Mesenchymal stem cell (in vitro differentiated cells and primary cell): ENCODE results near the gene NDST1.
A peak's percentile ranks its signal among the peaks of the same experiment; 100 is the strongest.

ENCODE experiments used
- DNase-seq: peaks from one replicate; pipeline ENCODE4 v3.0.0-alpha.2; 2013
- H2AFZ ChIP-seq: one replicate; pipeline ENCODE4 v1.6.1; 2013; ENCODE audit warnings: low read depth, mild to moderate bottlenecking, control low read depth, inconsistent platforms, low read length, moderate library complexity
- H2AK5ac ChIP-seq: 2 replicates; pipeline ENCODE4 v1.6.1; 2013; ENCODE audit warnings: low read length, moderate library complexity, mild to moderate bottlenecking, inconsistent platforms; ENCODE audit not compliant: severe bottlenecking
- H2BK120ac ChIP-seq: one replicate; pipeline ENCODE4 v1.6.1; 2013; ENCODE audit warnings: low read depth, mild to moderate bottlenecking, inconsistent platforms, low read length, moderate library complexity
- H2BK12ac ChIP-seq, 2 experiments: one replicate each; pipeline ENCODE4 v1.6.1; 2013; ENCODE audit warnings: inconsistent platforms in 2 of 2, low read length in 2 of 2, mild to moderate bottlenecking in 2 of 2, moderate library complexity in 2 of 2, control low read depth in 1 of 2
- H2BK15ac ChIP-seq: one replicate; pipeline ENCODE4 v1.6.1; 2013; ENCODE audit warnings: mild to moderate bottlenecking, low read depth, inconsistent platforms; ENCODE audit not compliant: poor library complexity, severe bottlenecking
- H2BK5ac ChIP-seq: 2 replicates; pipeline ENCODE4 v1.6.1; 2013; ENCODE audit warnings: low read depth, mild to moderate bottlenecking, low read length, control low read depth, inconsistent platforms; ENCODE audit not compliant: poor library complexity, severe bottlenecking
- H3K14ac ChIP-seq, 2 experiments: one replicate each; pipeline ENCODE4 v1.6.1; 2013; ENCODE audit warnings: inconsistent platforms in 2 of 2, low read length in 2 of 2, control low read depth in 1 of 2, mild to moderate bottlenecking in 1 of 2, moderate library complexity in 1 of 2
- H3K18ac ChIP-seq, 2 experiments: one replicate each; pipeline ENCODE4 v1.6.1; 2013; ENCODE audit warnings: inconsistent platforms in 2 of 2, low read length in 2 of 2, control low read depth in 1 of 2, low read depth in 1 of 2, mild to moderate bottlenecking in 1 of 2
- H3K23ac ChIP-seq, 2 experiments: one replicate each; pipeline ENCODE4 v1.6.1; 2013; ENCODE audit warnings: inconsistent platforms in 2 of 2, low read length in 2 of 2, mild to moderate bottlenecking in 2 of 2, moderate library complexity in 2 of 2, control low read depth in 1 of 2
- H3K27ac ChIP-seq: 2 replicates; pipeline ENCODE4 v1.5.1; 2013; ENCODE audit warnings: mild to moderate bottlenecking, moderate library complexity, low read length, control low read depth, inconsistent platforms; ENCODE audit not compliant: poor library complexity, severe bottlenecking
- H3K27me3 ChIP-seq, 2 experiments: 2 replicates each; pipeline versions ENCODE4 v1.6.1 to v1.7.0; 2013; ENCODE audit warnings: low read length in 2 of 2, mild to moderate bottlenecking in 2 of 2, moderate library complexity in 2 of 2, control low read depth in 1 of 2, inconsistent platforms in 1 of 2; ENCODE audit not compliant: control insufficient read depth in 1 of 2, insufficient read depth in 1 of 2
- H3K36me3 ChIP-seq, 2 experiments: 2 replicates each; pipeline versions ENCODE4 v1.6.1 to v1.7.0; 2013; ENCODE audit warnings: low read length in 2 of 2, control low read depth in 1 of 2, inconsistent platforms in 1 of 2, low read depth in 1 of 2, mild to moderate bottlenecking in 1 of 2; ENCODE audit not compliant: insufficient read depth in 2 of 2, control insufficient read depth in 1 of 2
- H3K4ac ChIP-seq, 2 experiments: one replicate each; pipeline ENCODE4 v1.6.1; 2013; ENCODE audit warnings: inconsistent platforms in 2 of 2, low read length in 2 of 2, mild to moderate bottlenecking in 2 of 2, moderate library complexity in 2 of 2, control low read depth in 1 of 2, low read depth in 1 of 2
- H3K4me1 ChIP-seq: 2 replicates; pipeline ENCODE4 v1.6.1; 2013; ENCODE audit warnings: low read depth, low read length, control low read depth; ENCODE audit not compliant: control insufficient read depth, insufficient read depth
- H3K4me2 ChIP-seq: 2 replicates; pipeline ENCODE4 v1.6.1; 2013; ENCODE audit warnings: low read length, mild to moderate bottlenecking, inconsistent platforms; ENCODE audit not compliant: poor library complexity, severe bottlenecking
- H3K4me3 ChIP-seq, 2 experiments: 2 replicates each; pipeline versions ENCODE4 v1.5.1 to v1.7.0; 2013; ENCODE audit warnings: low read length in 2 of 2, mild to moderate bottlenecking in 2 of 2, control low read depth in 1 of 2, low read depth in 1 of 2; ENCODE audit not compliant: insufficient read depth in 1 of 2
- H3K79me1 ChIP-seq: replicated peaks from 2 replicates; pipeline ENCODE4 v1.6.1; 2013; ENCODE audit warnings: mild to moderate bottlenecking, control low read depth, low read length, inconsistent platforms; ENCODE audit not compliant: poor library complexity, severe bottlenecking
- H3K9ac ChIP-seq: 2 replicates; pipeline ENCODE4 v1.7.0; 2013; ENCODE audit warnings: mild to moderate bottlenecking, low read length, moderate library complexity
- H3K9me3 ChIP-seq: 2 replicates; pipeline ENCODE4 v1.7.0; 2013; ENCODE audit warnings: mild to moderate bottlenecking, low read length; ENCODE audit not compliant: control insufficient read depth
- H4K8ac ChIP-seq: one replicate; pipeline ENCODE4 v1.6.1; 2013; ENCODE audit warnings: inconsistent platforms, mild to moderate bottlenecking, low read length, moderate library complexity
- H4K91ac ChIP-seq: one replicate; pipeline ENCODE4 v1.6.1; 2013; ENCODE audit warnings: mild to moderate bottlenecking, low read length, inconsistent platforms
- WGBS: methylation state at CpG from one replicate; pipeline ENCODE4 v1.1.7; 2013; ENCODE audit warnings: mixed read lengths; 5-methylcytosine and 5-hydroxymethylcytosine counted together

Gene NDST1

DNA sequence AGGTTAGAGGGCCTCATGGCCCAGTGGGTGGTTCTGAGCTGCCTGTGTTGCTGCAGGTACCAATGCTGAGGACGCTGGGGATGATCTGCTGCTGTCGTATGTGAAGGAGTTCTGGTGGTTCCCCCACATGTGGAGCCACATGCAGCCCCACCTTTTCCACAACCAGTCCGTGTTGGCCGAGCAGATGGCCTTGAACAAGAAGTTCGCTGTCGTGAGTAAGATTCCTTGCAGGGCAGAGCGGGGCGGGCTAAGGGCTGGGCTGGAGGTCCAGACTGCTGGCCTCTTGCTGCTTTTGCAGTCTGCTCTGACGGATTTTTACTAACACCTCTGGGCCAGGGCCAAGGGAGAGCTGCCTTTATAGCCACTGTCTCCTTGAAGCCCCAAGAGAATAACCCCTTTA is 26.9 kb downstream of the NDST1 start:
- no peak overlapping the region for H2BK120ac ChIP-seq
- H3K9me3 ChIP-seq = no peaks in the 10 kb centered on the region
- H3K9ac ChIP-seq = no peak overlapping the region
- no peak overlapping the region for H2BK15ac ChIP-seq
- no peak overlapping the region for H2AFZ ChIP-seq
- H3K4me2 ChIP-seq = no peak overlapping the region
- no peak overlapping the region for H3K14ac ChIP-seq
- no peak overlapping the region for H3K27ac ChIP-seq
- DNase-seq = no peak
- no peaks in the 10 kb centered on the region for H3K27me3 ChIP-seq
- no peak overlapping the region for H4K91ac ChIP-seq
- WGBS = 95% methylated on average over 9 of the region's 9 CpGs
- no peak overlapping the region for H4K8ac ChIP-seq
- no peak overlapping the region for H3K23ac ChIP-seq
- H2BK12ac ChIP-seq = no peak overlapping the region
- H3K4me3 ChIP-seq = no peak overlapping the region
- H2BK5ac ChIP-seq = no peak overlapping the region
- H3K79me1 ChIP-seq = peaks cover 40% of the 10 kb centered on the region
- no peak overlapping the region for H2AK5ac ChIP-seq
- no peak overlapping the region for H3K4ac ChIP-seq
- peaks cover 23% of the 10 kb centered on the region for H3K4me1 ChIP-seq
- H3K18ac ChIP-seq = no peak overlapping the region
- peaks cover 73 to 92% of the 10 kb centered on the region in 2 experiments for H3K36me3 ChIP-seq

DNA sequence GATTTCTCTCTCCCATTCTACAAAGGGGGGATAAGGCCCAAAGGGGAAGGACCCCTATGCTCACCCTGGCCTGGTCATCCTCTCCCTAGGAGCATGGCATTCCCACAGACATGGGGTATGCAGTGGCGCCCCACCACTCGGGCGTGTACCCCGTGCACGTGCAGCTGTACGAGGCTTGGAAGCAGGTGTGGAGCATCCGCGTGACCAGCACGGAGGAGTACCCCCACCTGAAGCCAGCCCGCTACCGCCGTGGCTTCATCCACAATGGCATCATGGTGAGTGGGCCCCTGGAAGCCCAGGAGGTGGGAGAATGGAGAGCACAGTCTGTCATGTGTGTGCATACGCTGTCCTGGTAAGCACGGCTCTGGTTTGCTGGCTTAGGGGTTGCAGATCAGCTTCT is 27.7 kb downstream of the NDST1 start:
- H3K27me3 ChIP-seq = no peaks in the 10 kb centered on the region
- peak overlapping the region; percentile 68 for H4K8ac ChIP-seq
- no peak overlapping the region for H3K18ac ChIP-seq
- no peak overlapping the region for H3K9ac ChIP-seq
- no peak overlapping the region for H2BK5ac ChIP-seq
- peaks cover 25% of the 10 kb centered on the region for H3K4me1 ChIP-seq
- H2AK5ac ChIP-seq = no peak overlapping the region
- H2BK120ac ChIP-seq = no peak overlapping the region
- no peak for DNase-seq
- no peak overlapping the region for H2BK15ac ChIP-seq
- 98% methylated on average over 14 of the region's 14 CpGs for WGBS
- no peaks in the 10 kb centered on the region for H3K9me3 ChIP-seq
- no peak overlapping the region for H3K4me3 ChIP-seq
- no peak overlapping the region for H3K4ac ChIP-seq
- H3K14ac ChIP-seq = no peak overlapping the region
- H2BK12ac ChIP-seq = no peak overlapping the region
- no peak overlapping the region for H3K23ac ChIP-seq
- no peak overlapping the region for H3K27ac ChIP-seq
- peaks cover 77 to 95% of the 10 kb centered on the region in 2 experiments for H3K36me3 ChIP-seq
- H3K79me1 ChIP-seq = peaks cover 43% of the 10 kb centered on the region
- H3K4me2 ChIP-seq = no peak overlapping the region
- no peak overlapping the region for H2AFZ ChIP-seq
- peak overlapping the region; percentile 64 for H4K91ac ChIP-seq

DNA sequence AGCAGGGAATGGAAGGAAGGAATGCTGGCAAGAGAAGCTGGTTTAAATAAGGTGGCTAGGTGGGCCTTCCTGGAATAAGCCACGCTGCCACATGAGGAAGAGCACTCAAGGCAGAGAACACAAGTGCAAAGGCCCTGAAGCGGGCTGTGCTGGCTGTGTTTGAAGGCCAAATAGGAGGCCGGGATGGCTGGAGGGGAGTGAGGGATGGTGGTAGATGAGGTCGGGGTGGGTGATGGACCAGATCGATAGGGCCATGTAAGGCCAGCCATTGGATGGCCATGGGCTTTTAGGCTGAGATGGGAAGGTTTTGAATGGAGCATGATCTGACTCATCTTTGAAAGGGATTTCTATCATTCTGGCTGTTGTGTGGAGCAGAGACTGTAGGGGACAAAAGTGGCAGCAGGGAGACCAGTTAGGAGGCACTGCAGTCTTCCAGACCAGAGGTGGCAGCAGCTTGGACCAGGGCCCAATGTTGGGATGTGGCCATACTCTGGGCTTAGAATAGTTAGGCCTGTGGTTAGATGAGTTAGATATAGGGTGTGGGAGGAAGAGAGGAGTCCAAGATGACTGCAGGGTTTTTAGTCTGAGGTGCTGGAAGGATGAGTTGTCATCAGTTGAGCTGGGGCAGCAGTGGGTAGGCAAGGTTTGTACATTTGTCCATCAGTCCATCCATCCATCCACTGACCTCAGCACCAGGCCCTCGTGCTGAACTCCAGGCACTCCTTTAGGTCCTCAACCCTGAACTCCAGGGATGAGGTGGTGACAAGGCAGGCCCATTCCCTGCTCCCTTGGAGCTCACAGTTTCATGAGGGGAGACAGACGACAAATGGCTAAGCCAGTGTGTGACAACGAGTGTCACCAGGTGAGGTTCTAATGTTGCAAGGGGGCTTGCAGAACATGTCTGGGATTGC is 30.3 kb downstream of the NDST1 start:
- Histone ChIP-seq H2BK120ac (no peak overlapping the region), H3K18ac (no peak overlapping the region), H3K4me2 (no peak overlapping the region), H2AFZ (no peak overlapping the region), H4K91ac (no peak overlapping the region), H3K36me3 (peaks cover 78 to 98% of the 10 kb centered on the region in 2 experiments), H3K4ac (no peak overlapping the region), H3K9me3 (no peaks in the 10 kb centered on the region), H2BK15ac (no peak overlapping the region), H2BK5ac (no peak overlapping the region), H3K27ac (no peak overlapping the region), H3K27me3 (no peaks in the 10 kb centered on the region), H2AK5ac (no peak overlapping the region), H3K23ac (no peak overlapping the region), H4K8ac (no peak overlapping the region), H3K4me1 (peaks cover 33% of the 10 kb centered on the region), H3K79me1 (peaks cover 49% of the 10 kb centered on the region), H3K4me3 (no peak overlapping the region), H3K9ac (peak overlapping the region; percentile 6), H3K14ac (no peak overlapping the region), H2BK12ac (no peak overlapping the region)
- no peak for DNase-seq
- WGBS = 89% methylated on average over 8 of the region's 8 CpGs

GRCh38 chr5:150539206-150539605 is 31.3 kb downstream of the NDST1 start:
- no peak overlapping the region for H3K27ac ChIP-seq
- no peak overlapping the region for H4K91ac ChIP-seq
- no peak overlapping the region for H3K4me3 ChIP-seq
- H3K4me1 ChIP-seq = peaks cover 33% of the 10 kb centered on the region
- H3K9me3 ChIP-seq = no peaks in the 10 kb centered on the region
- no peak overlapping the region for H3K4me2 ChIP-seq
- no peak overlapping the region for H3K9ac ChIP-seq
- peaks cover 46% of the 10 kb centered on the region for H3K79me1 ChIP-seq
- H4K8ac ChIP-seq = no peak overlapping the region
- no peak overlapping the region for H3K23ac ChIP-seq
- no peaks in the 10 kb centered on the region for H3K27me3 ChIP-seq
- H3K14ac ChIP-seq = no peak overlapping the region
- H3K4ac ChIP-seq = no peak overlapping the region
- peaks cover 74 to 95% of the 10 kb centered on the region in 2 experiments for H3K36me3 ChIP-seq
- no peak overlapping the region for H2BK5ac ChIP-seq
- H2BK12ac ChIP-seq = no peak overlapping the region
- no peak overlapping the region for H3K18ac ChIP-seq
- no peak overlapping the region for H2BK120ac ChIP-seq
- 94% methylated on average over 9 of the region's 9 CpGs for WGBS
- H2BK15ac ChIP-seq = no peak overlapping the region
- no peak overlapping the region for H2AK5ac ChIP-seq
- no peak overlapping the region for H2AFZ ChIP-seq
- DNase-seq = no peak
